CD14-positive monocyte (primary cell): ENCODE results near the gene RNF169. TPM values are rescaled to one million over a fixed set of nuclear protein-coding genes. Genes with fewer than 3 reads are reported as not detected.
"Not testable (repeated sequence)": the region's sequence is repeated elsewhere in the genome, so short reads cannot be mapped to it uniquely, and the experiment has no call there.

Source experiments
- DNase-seq, 3 donors: peaks; one replicate each; pipeline ENCODE4 v3.0.0-alpha.2; 2011 to 2022
- H2AFZ ChIP-seq: 2 replicates; pipeline ENCODE4 v1.6.0; 2012; ENCODE audit warnings: mild to moderate bottlenecking, low read depth, low read length, inconsistent platforms; ENCODE audit not compliant: insufficient read depth, poor library complexity, severe bottlenecking
- H3K27ac ChIP-seq, 2 donors: 1 replicate in 1 of 2; 2 replicates in 1 of 2; pipeline ENCODE4 v1.5.1; 2012 to 2013; ENCODE audit warnings: low read length in 2 of 2, control low read depth in 1 of 2, inconsistent platforms in 1 of 2, low read depth in 1 of 2, mild to moderate bottlenecking in 1 of 2
- H3K27me3 ChIP-seq, 2 donors: one replicate each; pipeline versions ENCODE4 v1.6.0 to v1.6.1; 2011 to 2013; ENCODE audit warnings: low read length in 2 of 2; ENCODE audit not compliant: control insufficient read depth in 2 of 2, insufficient read depth in 2 of 2
- H3K36me3 ChIP-seq, 2 donors: replicated peaks in 1 of 2; 1 replicate in 1 of 2; 2 replicates in 1 of 2; pipeline versions ENCODE4 v1.5.1 to v1.6.1; 2012 to 2013; ENCODE audit warnings: low read length in 2 of 2, control low read depth in 1 of 2, inconsistent platforms in 1 of 2, mild to moderate bottlenecking in 1 of 2; ENCODE audit not compliant: insufficient read depth in 2 of 2, control insufficient read depth in 1 of 2
- H3K4me1 ChIP-seq, 2 donors: 1 replicate in 1 of 2; 2 replicates in 1 of 2; pipeline versions ENCODE4 v1.5.1 to v1.6.1; 2012 to 2013; ENCODE audit warnings: low read length in 2 of 2, control low read depth in 1 of 2, inconsistent platforms in 1 of 2, mild to moderate bottlenecking in 1 of 2, moderate library complexity in 1 of 2; ENCODE audit not compliant: insufficient read depth in 2 of 2, control insufficient read depth in 1 of 2
- H3K4me2 ChIP-seq: replicated peaks from 2 replicates; pipeline ENCODE3; 2012; ENCODE audit warnings: low read length, moderate library complexity, mild to moderate bottlenecking; ENCODE audit not compliant: poor library complexity, severe bottlenecking; ENCODE audit errors: extremely low read depth
- H3K4me3 ChIP-seq, 3 experiments: fragments of 200-600 bp in 1 of 3; sonication (generic) in 1 of 3; replicated peaks in 1 of 3; 1 replicate in 2 of 3; 2 replicates in 1 of 3; pipeline ENCODE4 v1.5.1; 2011 to 2013; ENCODE audit warnings: low read length in 3 of 3, mild to moderate bottlenecking in 3 of 3, control low read depth in 2 of 3, low read depth in 2 of 3, inconsistent platforms in 1 of 3, moderate library complexity in 1 of 3
- H3K79me2 ChIP-seq: 2 replicates; pipeline ENCODE4 v1.6.0; 2012; ENCODE audit warnings: mild to moderate bottlenecking, control low read depth, inconsistent platforms, low read length, moderate library complexity; ENCODE audit not compliant: insufficient read depth
- H3K9ac ChIP-seq: 2 replicates; pipeline ENCODE4 v1.6.0; 2017; ENCODE audit warnings: low read length, mild to moderate bottlenecking; ENCODE audit not compliant: insufficient read depth, poor library complexity, severe bottlenecking
- H3K9me3 ChIP-seq, 2 donors: replicated peaks in 1 of 2; 1 replicate in 1 of 2; 2 replicates in 1 of 2; pipeline versions ENCODE4 v1.5.1 to v1.6.1; 2012 to 2013; ENCODE audit warnings: low read length in 2 of 2, control low read depth in 1 of 2; ENCODE audit not compliant: control insufficient read depth in 1 of 2, insufficient read depth in 1 of 2
- H4K20me1 ChIP-seq: 2 replicates; pipeline ENCODE4 v1.6.0; 2012; ENCODE audit warnings: mild to moderate bottlenecking, low read length, control low read depth, moderate library complexity; ENCODE audit not compliant: insufficient read depth
- H3K27ac Mint-ChIP-seq, 7 donors: one replicate each; pipeline ENCODE4 v1.8.0; 2020; ENCODE audit warnings: mild to moderate bottlenecking in 7 of 7, mixed read lengths in 7 of 7, moderate library complexity in 6 of 7, inconsistent platforms in 2 of 7
- H3K27me3 Mint-ChIP-seq, 3 donors: one replicate each; pipeline ENCODE4 v1.8.0; 2021 to 2022; ENCODE audit warnings: low read depth in 3 of 3, mild to moderate bottlenecking in 3 of 3, mixed read lengths in 3 of 3, moderate library complexity in 3 of 3, inconsistent platforms in 1 of 3
- H3K36me3 Mint-ChIP-seq, 2 donors: one replicate each; pipeline ENCODE4 v1.8.0; 2020; ENCODE audit warnings: mixed read lengths in 2 of 2, inconsistent platforms in 1 of 2, mild to moderate bottlenecking in 1 of 2
- H3K4me1 Mint-ChIP-seq: one replicate; pipeline ENCODE4 v1.8.0; 2020; ENCODE audit warnings: mild to moderate bottlenecking, mixed read lengths
- H3K4me3 Mint-ChIP-seq, 2 donors: one replicate each; pipeline ENCODE4 v1.8.0; 2020; ENCODE audit warnings: mild to moderate bottlenecking in 2 of 2, mixed read lengths in 2 of 2, moderate library complexity in 1 of 2
- H3K9me3 Mint-ChIP-seq, 7 donors: one replicate each; pipeline ENCODE4 v1.8.0; 2020 to 2022; ENCODE audit warnings: mixed read lengths in 7 of 7, mild to moderate bottlenecking in 6 of 7, moderate library complexity in 6 of 7, inconsistent platforms in 2 of 7
- CTCF ChIP-seq: fragments of 200-600 bp; IDR thresholded peaks from one replicate; pipeline ENCODE4 v1.8.0; 2022; ENCODE audit warnings: antibody characterized with exemption, mild to moderate bottlenecking
- WGBS: methylation state at CpG from one replicate; pipeline ENCODE4 v1.1.5; 2013; ENCODE audit warnings: missing lambda C conversion rate; ENCODE audit not compliant: insufficient coverage; 5-methylcytosine and 5-hydroxymethylcytosine counted together
- intact Hi-C, 2 donors: fragments of 100-400 bp; cut with micrococcal nuclease; formaldehyde crosslinking; loops; one replicate each; pipeline versions ENCODE4 v1.15.0 to v1.15.1; 2023
- polyA plus RNA-seq, 3 donors: library from polyadenylated mRNA; depleted of rRNA in 1 of 3; unstranded in 2 of 3; stranded (reverse) in 1 of 3; fragments of 300-500 nt in 2 of 3; fragments of >200 nt in 1 of 3; fragmentation: Illumina TruSeq in 2 of 3; gene quantifications; 1 replicate in 2 of 3; 2 replicates in 1 of 3; pipeline ENCODE4 v1.2.3, GENCODE V29; 2012 to 2021

Gene RNF169
- polyA plus RNA-seq, 3 donors: 1.4 to 16.2 (median 2.0) TPM

GRCh38 chr11:74766905-74767304 is 18.3 kb downstream of the RNF169 start:
- Histone ChIP-seq H2AFZ (no peak overlapping the region), H3K27ac (no peak overlapping the region), H3K4me2 (no peak overlapping the region), H3K9me3 (no peaks in the 10 kb centered on the region), H3K79me2 (peaks cover 80% of the 10 kb centered on the region), H3K9ac (no peak overlapping the region), H3K36me3 (peaks cover 0 to 18% of the 10 kb centered on the region in 2 donors), H3K4me1 (peaks cover 9 to 12% of the 10 kb centered on the region in 2 donors), H3K4me3 (no peak overlapping the region), H3K27me3 (no peaks in the 10 kb centered on the region), H4K20me1 (peaks cover 93% of the 10 kb centered on the region)
- TF ChIP-seq CTCF: no peak
- no peaks in the 10 kb centered on the region for H3K27me3 Mint-ChIP-seq
- peaks cover 0 to 2% (median 0%) of the 10 kb centered on the region in 7 donors for H3K9me3 Mint-ChIP-seq
- H3K27ac Mint-ChIP-seq: no peak overlapping the region
- DNase-seq: no peak
- peaks cover 20 to 32% of the 10 kb centered on the region in 2 donors for H3K36me3 Mint-ChIP-seq
- intact Hi-C loops: no loop called here
- H3K4me1 Mint-ChIP-seq: peaks cover 16% of the 10 kb centered on the region
- no CpG with 5 or more reads among the region's 1 CpG for WGBS
- no peak overlapping the region for H3K4me3 Mint-ChIP-seq

GRCh38 chr11:74768172-74768651 is 19.6 kb downstream of the RNF169 start:
- 100% methylated on average over 5 of the region's 9 CpGs for WGBS
- H3K36me3 ChIP-seq, H3K4me3 ChIP-seq, H3K9ac ChIP-seq, H3K27me3 Mint-ChIP-seq, H3K4me2 ChIP-seq, H3K4me3 Mint-ChIP-seq, H3K9me3 Mint-ChIP-seq, intact Hi-C loops, H3K27ac ChIP-seq, H3K27me3 ChIP-seq, H3K9me3 ChIP-seq, DNase-seq, H2AFZ ChIP-seq: not testable (repeated sequence)
- Histone ChIP-seq H4K20me1 (peaks cover 97% of the 10 kb centered on the region), H3K79me2 (peaks cover 85% of the 10 kb centered on the region), H3K4me1 (peaks cover 9 to 12% of the 10 kb centered on the region in 2 donors)
- peak overlapping the region in 1 of 7 donors; percentile 17 for H3K27ac Mint-ChIP-seq
- H3K36me3 Mint-ChIP-seq: peaks cover 13 to 23% of the 10 kb centered on the region in 2 donors
- peaks cover 16% of the 10 kb centered on the region for H3K4me1 Mint-ChIP-seq
